ENCODE measurements around the gene BPIFB3.

DNA sequence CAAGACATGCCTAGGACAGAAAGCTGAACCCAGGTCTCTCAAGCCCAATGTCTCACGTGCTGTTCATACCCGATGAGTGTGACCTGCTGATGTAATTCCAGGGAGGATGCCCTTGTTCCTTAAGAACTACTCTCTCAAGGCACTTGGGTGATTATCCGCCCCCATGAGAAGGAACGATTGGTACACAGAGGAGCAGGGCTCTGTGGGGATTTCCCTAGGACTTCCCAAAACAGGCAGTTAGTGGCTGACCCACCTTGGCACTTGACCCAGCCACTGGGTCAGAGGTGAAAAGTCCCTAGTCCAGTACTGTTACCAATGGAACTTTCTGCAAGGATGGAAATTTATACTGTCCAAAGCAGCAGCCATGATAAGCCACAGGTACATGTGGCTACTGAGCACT lies 31.4 kb upstream of the BPIFB3 start:
- TF ChIP-seq ZNF274 (IDR thresholded peaks at IDR 0.05; ENCODE audit: low read depth, low read length) (no peak), YY1 (IDR thresholded peaks at IDR 0.05; ENCODE audit: insufficient read depth, insufficient read length) (no peak), SUZ12 (IDR thresholded peaks at IDR 0.05; ENCODE audit: extremely low read depth, insufficient read depth, insufficient read length) (no peak)

Data from NT2/D1 (cell line).